GM11168 (cell line): ENCODE data around the gene FAM83D.
"Not testable (repeated sequence)": the region's sequence is repeated elsewhere in the genome, so short reads cannot be mapped to it uniquely, and the experiment has no call there.

Experiments
- in situ Hi-C: fragments of 300-500 bp; cut with MboI; formaldehyde crosslinking; loops from one replicate; pipeline ENCODE4 v1.12.0; 2022; ENCODE audit warnings: low sequenced_read_pairs; ENCODE audit not compliant: unreplicated experiment

The FAM83D gene

DNA sequence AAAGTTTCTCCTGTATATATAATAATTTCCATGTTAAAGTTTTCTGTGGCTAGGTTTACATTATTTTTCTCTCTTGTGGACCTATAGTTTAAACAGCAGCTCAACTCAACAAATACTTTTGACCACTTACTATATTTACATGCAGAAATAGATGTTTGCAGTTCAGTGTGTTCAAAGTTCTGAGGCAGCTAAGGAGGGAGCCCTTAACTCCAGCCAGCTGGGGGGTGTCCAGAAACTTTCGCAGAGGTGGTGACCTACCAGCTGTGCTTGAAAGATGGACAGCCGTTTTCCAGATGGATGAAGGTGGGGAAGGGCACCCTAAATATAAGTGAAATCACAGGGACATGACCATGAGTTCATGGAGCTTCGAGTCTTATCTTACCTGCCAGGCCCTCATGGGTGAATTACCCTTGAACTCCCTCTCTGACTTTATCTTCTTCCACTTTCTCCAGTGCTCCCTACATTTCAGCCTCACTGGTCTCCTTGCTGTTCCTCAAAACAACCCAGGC, 69.4 kb downstream of the FAM83D start:
- in situ Hi-C loops: no loop called here

DNA sequence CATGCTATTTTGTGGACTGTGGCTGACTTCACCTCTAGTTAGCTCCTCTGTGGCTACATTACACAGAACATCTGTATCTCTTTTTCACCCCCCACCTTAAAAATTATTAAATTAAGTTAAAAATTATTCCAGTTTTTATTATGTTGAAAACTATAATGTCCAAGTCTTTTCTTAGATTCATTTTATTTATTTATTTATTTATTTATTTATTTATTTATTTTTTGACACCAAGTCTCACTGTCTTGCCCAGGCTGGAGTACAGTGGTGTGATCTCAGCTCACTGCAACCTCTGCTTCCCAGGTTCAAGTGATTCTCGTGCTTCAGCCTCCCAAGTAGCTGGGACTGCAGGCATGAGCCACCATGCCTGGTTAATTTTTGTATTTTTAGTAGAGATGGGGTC, 70.6 kb downstream of the FAM83D start:
- in situ Hi-C loops: not testable (repeated sequence)

DNA sequence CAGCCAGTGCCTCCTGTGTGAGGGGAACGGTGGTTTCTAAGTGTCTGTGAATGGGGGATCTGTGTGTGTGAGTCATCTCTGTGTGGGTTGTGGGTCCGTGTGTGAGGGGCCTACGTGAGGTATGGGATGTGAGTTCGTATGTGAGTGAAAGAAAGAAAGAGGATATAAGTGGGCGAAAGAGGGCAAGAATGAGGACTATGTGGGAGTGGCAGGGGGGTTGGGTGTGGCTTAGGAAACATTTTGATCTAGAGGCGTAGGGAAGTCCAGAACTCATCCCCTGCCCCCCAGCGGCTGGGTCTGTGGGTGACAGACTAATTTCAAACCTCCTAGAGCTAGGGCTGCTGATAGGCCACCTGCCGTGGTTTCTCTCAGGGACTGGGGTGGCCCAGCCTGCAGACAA, 71.4 kb downstream of the FAM83D start:
- in situ Hi-C loops: no loop called here

DNA sequence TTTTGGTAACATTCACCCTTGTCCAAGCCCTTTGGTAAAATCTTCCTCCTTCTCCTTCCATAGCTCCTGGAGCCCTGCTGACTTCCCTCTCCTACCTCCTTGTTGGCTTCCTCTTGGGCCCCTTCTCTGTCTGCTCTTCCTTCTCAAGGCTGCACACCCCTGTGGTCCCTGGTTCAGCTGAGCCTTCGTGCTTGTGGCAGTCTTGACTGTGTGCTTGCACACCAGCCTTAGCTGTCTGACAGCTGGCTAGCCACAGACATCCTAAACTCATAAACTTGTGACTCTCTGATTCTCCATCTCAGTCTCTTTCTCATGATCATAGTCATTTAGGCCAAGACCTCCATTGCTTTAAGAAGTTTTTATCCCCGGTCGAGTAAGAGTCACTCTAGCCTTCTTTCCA, 73.0 kb downstream of the FAM83D start:
- in situ Hi-C loops: no loop called here

DNA sequence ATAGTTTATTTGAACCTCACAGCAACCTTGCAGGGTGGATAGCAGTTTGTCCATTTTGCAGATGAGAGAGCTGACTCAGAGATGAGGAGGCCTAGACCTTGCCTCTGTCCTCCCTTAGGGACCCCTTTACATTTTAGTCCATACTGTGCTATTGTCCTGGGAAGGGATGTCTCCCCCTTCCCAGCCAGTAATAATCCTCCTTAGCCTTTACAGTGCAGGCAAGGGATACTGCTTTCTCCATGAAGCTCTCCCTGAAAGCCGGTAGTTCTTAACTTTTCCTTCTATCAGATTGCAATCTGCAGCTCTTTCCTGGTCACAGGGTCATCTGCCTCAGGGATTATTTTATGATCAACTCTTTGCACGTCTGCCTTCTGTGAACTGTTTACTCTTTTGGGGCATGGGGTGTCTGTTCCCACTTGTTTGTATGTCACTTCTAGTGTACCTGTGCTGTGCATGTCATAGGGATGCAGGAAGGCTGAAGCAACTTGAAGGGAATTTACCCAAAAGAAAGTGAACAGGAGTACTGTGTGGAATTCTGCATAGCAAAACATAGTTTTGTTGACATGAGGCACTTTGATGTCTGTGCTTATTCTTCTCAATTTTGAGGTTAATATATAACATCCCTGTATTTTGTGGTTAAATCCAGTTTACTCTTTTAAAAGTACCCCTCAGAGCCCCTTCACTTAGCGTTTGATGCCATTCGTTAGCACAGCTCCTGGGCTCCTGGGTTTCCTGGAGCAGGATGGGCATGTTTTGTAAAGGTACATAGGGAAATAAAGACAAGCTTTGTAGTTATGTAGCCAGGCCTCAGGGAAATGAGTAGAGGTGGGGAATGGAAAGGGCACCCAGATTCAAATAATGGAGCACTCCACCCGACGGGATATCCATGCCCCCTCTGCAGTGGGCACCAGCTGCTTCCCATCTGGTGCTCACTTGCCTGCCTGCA, 74.0 kb downstream of the FAM83D start:
- in situ Hi-C loops: no loop called here
